Measurements from ENCODE around the gene CISD1. TPM values are rescaled to one million over a fixed set of nuclear protein-coding genes. Genes with fewer than 3 reads are reported as not detected.

The CISD1 gene
- total and polyA plus RNA-seq, 10 donors: 7.1 to 26.5 (median 19.3) TPM

DNA sequence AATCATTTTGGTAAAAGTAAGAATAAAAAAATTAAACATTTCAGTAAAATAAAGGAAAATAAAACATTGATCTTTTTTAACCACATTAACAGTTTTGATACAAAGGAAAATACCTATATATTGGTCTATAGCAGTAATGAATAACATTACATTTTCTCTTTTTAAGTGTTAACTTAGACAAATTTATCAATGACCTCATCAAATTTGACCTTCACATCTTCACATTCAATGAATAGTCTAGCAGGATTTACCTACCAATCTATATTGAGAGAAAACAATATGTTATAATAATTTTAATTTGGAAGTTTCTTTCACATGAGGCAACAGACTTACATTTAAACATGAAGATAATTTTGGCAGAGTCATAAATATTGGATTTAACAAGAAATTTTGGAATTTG, 47.9 kb downstream of the CISD1 start:
- no peak for DNase-seq
- intact Hi-C loops (cut with DNase I; ENCODE audit: low total_unique reads): no loop called here
- Histone ChIP-seq H3K27ac (no peak overlapping the region), H3K4me1 (peaks cover 0 to under 1% (median 0%) of the 10 kb centered on the region in 6 donors), H3K36me3 (no peaks in the 10 kb centered on the region), H3K4me3 (no peak overlapping the region), H3K27me3 (replicated peaks in 1 of 7) (no peaks in the 10 kb centered on the region), H3K9me3 (no peaks in the 10 kb centered on the region)
- no peak for TF ChIP-seq POLR2AphosphoS5 (IDR thresholded peaks at IDR 0.05)
- TF ChIP-seq, protein P1, sequence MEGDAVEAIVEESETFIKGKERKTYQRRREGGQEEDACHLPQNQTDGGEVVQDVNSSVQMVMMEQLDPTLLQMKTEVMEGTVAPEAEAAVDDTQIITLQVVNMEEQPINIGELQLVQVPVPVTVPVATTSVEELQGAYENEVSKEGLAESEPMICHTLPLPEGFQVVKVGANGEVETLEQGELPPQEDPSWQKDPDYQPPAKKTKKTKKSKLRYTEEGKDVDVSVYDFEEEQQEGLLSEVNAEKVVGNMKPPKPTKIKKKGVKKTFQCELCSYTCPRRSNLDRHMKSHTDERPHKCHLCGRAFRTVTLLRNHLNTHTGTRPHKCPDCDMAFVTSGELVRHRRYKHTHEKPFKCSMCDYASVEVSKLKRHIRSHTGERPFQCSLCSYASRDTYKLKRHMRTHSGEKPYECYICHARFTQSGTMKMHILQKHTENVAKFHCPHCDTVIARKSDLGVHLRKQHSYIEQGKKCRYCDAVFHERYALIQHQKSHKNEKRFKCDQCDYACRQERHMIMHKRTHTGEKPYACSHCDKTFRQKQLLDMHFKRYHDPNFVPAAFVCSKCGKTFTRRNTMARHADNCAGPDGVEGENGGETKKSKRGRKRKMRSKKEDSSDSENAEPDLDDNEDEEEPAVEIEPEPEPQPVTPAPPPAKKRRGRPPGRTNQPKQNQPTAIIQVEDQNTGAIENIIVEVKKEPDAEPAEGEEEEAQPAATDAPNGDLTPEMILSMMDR (IDR thresholded peaks at IDR 0.05 in 8 of 11, conservative IDR thresholded peaks at IDR 0.05 in 3 of 11): no peak
- TF ChIP-seq POLR2A (IDR thresholded peaks at IDR 0.05): no peak

DNA sequence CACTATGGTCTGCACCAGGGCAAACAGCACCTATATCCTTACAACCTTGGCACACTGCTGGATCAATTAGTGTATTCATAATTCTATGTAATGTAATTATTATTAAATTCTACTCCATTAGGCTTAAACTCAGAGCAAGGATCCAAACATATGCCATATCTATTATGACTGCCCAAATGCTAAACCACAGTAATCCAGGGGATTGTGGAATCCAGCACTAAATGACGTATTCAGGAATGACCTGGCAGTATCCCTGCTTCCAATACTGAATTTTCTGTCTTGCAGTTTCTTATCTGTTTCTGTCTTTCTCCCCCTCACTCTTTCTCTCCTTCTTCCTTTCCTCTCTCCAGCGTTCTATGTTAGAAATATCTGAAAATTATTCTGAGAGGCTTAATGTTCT, 49.4 kb downstream of the CISD1 start:
- no peaks in the 10 kb centered on the region for H3K27me3 ChIP-seq (replicated peaks in 1 of 7)
- 73 to 96% (median 81%) methylated on average over 2 of the region's 2 CpGs for WGBS, 5 donors
- H3K4me3 ChIP-seq: no peak overlapping the region
- TF ChIP-seq, protein P1 (IDR thresholded peaks at IDR 0.05 in 8 of 11, conservative IDR thresholded peaks at IDR 0.05 in 3 of 11): no peak
- no peak for TF ChIP-seq POLR2A (IDR thresholded peaks at IDR 0.05)
- no peak for TF ChIP-seq POLR2AphosphoS5 (IDR thresholded peaks at IDR 0.05)
- DNase-seq: no peak
- intact Hi-C loops (cut with DNase I; ENCODE audit: low total_unique reads): no loop called here
- H3K4me1 ChIP-seq: peaks cover 9 to 15% (median 13%) of the 10 kb centered on the region in 6 donors
- H3K36me3 ChIP-seq: no peaks in the 10 kb centered on the region
- H3K9me3 ChIP-seq: no peaks in the 10 kb centered on the region
- H3K27ac ChIP-seq: no peak overlapping the region

DNA sequence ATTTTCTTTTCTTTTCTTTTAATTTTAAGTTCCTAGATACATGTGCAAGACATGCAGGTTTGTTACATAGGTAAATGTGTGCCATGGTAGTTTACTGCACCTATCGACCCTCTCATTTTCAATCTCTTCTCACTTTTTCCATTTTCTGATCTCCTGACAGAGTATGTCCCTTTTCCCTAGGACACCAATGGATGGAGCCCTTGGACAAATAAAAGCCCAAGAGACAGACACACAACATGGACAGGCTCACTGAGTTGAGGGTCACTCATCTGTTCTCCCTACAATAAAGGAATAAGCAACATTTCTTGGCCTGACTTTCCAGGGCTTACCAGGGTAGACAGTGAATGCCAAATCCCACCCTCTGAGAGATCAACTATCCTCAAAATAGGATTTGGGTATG, 50.6 kb downstream of the CISD1 start:
- Histone ChIP-seq H3K9me3 (no peaks in the 10 kb centered on the region), H3K4me3 (no peak overlapping the region), H3K36me3 (no peaks in the 10 kb centered on the region), H3K27me3 (replicated peaks in 1 of 7) (no peaks in the 10 kb centered on the region), H3K4me1 (peaks cover 10 to 19% (median 14%) of the 10 kb centered on the region in 6 donors), H3K27ac (no peak overlapping the region)
- intact Hi-C loops (cut with DNase I; ENCODE audit: low total_unique reads): no loop called here
- WGBS, 5 donors: 89 to 97% (median 93%) methylated on average over 1 of the region's 1 CpG
- TF ChIP-seq POLR2A (IDR thresholded peaks at IDR 0.05): no peak
- no peak for TF ChIP-seq POLR2AphosphoS5 (IDR thresholded peaks at IDR 0.05)
- TF ChIP-seq, protein P1 (IDR thresholded peaks at IDR 0.05 in 8 of 11, conservative IDR thresholded peaks at IDR 0.05 in 3 of 11): no peak
- no peak for DNase-seq

DNA sequence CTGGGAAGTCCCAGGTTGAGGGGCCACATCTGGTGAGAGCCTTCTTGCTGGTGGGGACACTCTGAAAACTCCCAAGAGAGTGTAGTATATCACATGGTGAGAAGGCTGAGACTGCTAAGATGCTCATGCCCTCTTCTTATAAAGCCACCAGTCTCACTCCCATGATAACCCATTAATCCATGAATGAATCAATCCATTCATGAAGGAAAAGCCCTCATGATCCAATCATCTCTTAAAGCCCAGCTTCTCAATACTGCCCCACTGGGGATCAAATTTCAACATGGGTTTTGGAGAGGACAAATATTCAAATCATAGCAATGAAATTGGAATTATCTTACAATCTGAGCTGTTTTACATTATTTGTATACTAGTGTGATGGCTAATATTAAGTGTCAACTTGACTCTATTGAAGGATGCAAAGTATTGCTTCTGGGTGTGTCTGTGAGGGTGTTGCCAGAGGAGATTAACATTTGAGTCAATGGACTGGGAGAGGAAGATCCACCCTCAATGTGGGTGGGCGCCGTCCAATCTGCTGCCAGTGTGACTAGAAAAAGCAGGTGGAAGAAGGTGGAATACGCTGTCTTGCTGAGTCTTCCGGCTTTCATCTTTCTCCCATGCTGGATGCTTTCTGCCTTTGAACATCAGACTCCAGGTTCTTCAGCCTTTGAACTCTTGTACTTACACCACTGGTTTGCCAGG, 51.5 kb downstream of the CISD1 start:
- H3K27me3 ChIP-seq (replicated peaks in 1 of 7): no peaks in the 10 kb centered on the region
- TF ChIP-seq POLR2AphosphoS5 (IDR thresholded peaks at IDR 0.05) (no peak), POLR2A (IDR thresholded peaks at IDR 0.05) (no peak)
- TF ChIP-seq, protein P1 (IDR thresholded peaks at IDR 0.05 in 8 of 11, conservative IDR thresholded peaks at IDR 0.05 in 3 of 11): no peak
- WGBS, 5 donors: 91 to 99% (median 94%) methylated on average over 4 of the region's 4 CpGs
- no peaks in the 10 kb centered on the region for H3K9me3 ChIP-seq
- DNase-seq: no peak
- no peak overlapping the region for H3K27ac ChIP-seq
- H3K4me1 ChIP-seq: peaks cover 10 to 19% (median 14%) of the 10 kb centered on the region in 6 donors
- H3K4me3 ChIP-seq: no peak overlapping the region
- intact Hi-C loops (cut with DNase I; ENCODE audit: low total_unique reads): no loop called here
- H3K36me3 ChIP-seq: no peaks in the 10 kb centered on the region

Data from spleen (tissue), 11 donors.